Transverse colon (tissue), 4 donors: Measurements from ENCODE around the gene FBXL13.

Experiments
- CTCF ChIP-seq, 5 experiments: fragments of 200-600 bp in 3 of 5; fragments of 450-650 bp in 2 of 5; sonication (generic) in 3 of 5; IDR thresholded peaks; 1 replicate in 2 of 5; 2 replicates in 3 of 5; pipeline ENCODE4 v1.5.1; 2016 to 2017; ENCODE audit warnings: antibody characterized with exemption in 5 of 5, inconsistent platforms in 3 of 5, mild to moderate bottlenecking in 2 of 5, moderate library complexity in 1 of 5
- POLR2AphosphoS5 ChIP-seq, 3 donors: sonication (generic); formaldehyde crosslinking; IDR thresholded peaks; one replicate each; pipeline ENCODE4 v1.6.1; 2016; ENCODE audit warnings: antibody characterized with exemption in 3 of 3

- no peak for TF ChIP-seq CTCF (IDR thresholded peaks at IDR 0.05)
- no peak for TF ChIP-seq POLR2AphosphoS5 (IDR thresholded peaks at IDR 0.05)
Measured at GRCh38 chr7:103051519-103051918, 23.1 kb downstream of the FBXL13 start.
